SK-MEL-5 (cell line): ENCODE results near the gene LRP6. TPM values are rescaled to one million over a fixed set of nuclear protein-coding genes. Genes with fewer than 3 reads are reported as not detected.

Source experiments
- DNase-seq: peaks from one replicate; pipeline ENCODE4 v3.0.0-alpha.2; 2016; ENCODE audit warnings: low read depth, low spot score
- in situ Hi-C: cut with HindIII; loops from 2 replicates; pipeline ENCODE4 v1.10.0; 2016; ENCODE audit warnings: low sequenced_read_pairs, high pct_unique_total_duplicates, low pct_unique_long_range_greater_than_20kb
- small RNA-seq, 2 experiments: library from RNA; depleted of rRNA; stranded (forward); fragments of <200 nt; gene quantifications; one replicate each; pipeline ENCODE3, GENCODE V24; 2014
- total RNA-seq: library from RNA; depleted of rRNA; stranded (reverse); fragments of >200 nt; shearing (Covaris generic); gene quantifications from 2 replicates; pipeline ENCODE4 v1.2.3, GENCODE V29; 2014; rRNA removed

The LRP6 gene
- total RNA-seq, 1 experiment from 2014 or later, result 38.1 TPM

- in situ Hi-C loops, result no loop called here
- no peak for DNase-seq
Observed at GRCh38 chr12:12079291-12079690, 187.6 kb downstream of the LRP6 start.

DNA sequence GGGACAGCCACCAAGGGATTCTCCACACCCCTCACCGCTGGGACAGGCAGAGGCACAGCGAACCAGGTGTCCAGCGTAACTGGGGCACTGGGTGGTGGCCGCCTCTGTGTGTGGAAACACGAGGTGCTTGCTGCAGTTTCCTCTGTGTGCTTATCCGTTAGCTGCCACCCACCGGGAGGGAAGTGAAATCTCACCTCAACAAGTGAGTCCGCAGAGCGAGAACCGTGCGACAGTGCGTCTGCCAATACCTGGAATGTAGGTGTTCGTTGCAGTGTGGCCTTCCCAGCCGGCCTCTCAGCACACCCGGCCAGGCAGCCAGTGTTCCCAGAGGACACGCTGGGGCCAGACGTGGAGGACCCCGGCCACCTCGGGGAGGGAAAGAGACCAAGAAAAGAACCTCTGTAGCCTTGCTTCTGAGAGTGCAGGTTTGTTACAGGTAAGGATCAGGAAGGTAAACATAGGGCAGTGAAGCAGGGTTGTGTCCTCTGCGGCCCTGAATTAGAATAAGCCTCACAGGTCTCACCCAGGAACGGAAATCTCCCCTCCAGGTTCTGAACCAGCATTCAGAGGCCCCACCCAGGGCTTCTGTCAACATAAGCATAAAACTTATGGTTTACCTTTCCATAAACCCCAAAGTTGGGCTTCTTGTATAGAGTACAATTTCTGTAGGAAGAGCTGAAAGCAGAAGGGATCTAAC is 194.6 kb downstream of the LRP6 start:
- DNase-seq, result no peak
- in situ Hi-C loops, result no loop called here

DNA sequence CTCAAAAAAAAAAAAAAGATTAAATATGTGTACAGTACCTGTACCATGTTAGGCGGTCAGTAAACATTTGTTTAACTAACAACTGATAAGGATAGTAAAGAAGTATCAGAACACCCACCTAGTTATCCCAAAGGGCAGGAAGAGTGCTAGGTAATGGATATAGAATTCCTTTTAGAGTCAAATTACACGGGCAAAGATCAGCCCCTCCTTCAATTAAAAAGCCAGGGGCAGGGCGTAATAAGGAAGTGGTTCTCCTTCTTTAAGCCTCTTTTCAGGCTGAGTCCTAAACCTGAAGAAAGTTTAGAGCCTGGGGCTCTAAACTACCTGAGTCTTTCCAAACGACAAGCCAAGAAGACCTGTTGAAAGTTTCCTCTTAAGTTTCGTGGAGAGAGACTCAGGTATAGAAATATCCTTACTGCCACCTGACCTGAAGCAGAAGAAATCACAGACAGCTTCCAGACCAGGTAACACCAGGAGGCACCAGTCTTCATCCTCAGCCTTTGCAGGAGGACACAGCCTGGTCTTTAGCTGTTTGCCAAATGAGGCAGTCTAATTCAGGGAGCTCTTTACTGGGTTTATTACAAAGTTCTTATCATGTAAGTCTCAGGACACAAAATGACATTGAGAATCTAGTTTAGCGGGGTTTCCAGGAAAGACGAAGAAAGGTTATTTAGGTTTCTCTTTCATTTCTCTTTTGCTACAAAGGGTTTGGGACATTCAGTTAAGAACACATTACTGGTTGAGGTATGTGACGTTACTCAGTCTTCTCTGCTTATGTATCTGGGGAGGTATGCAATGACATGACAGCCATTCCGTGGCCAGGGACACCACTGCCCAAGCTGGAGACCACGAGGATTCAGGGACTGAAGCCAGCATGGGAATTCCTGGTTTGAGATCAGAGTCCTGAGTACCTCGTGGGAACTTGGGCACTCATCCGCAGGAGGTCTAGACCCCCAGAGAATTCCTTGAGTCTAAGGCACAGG is 195.9 kb downstream of the LRP6 start, which contains the start of gene BCL2L14:
BCL2L14 (plus strand) TSS at position 266 of the 983 bp plus-strand sequence. CDS start 8,367 bp downstream, outside the sequence.
- in situ Hi-C loops, result no loop called here
- DNase-seq, result no peak

- DNase-seq, result no peak
- in situ Hi-C loops, result no loop called here
Observed at GRCh38 chr12:12069821-12070548, 196.9 kb downstream of the LRP6 start.

- DNase-seq, result no peak
- in situ Hi-C loops, result no loop called here
Observed at GRCh38 chr12:12068751-12069150, 198.1 kb downstream of the LRP6 start.

Small RNAs within 50 kb of the gene (small RNA-seq; reads per million reads assigned to genes)
- gene RNU6-318P (0 reads per million in 2 experiments), gene RNU6-545P (0 to 0.02 reads per million in 2 experiments)

Other genes with a start within 250 kb of the LRP6 start
- not detected in 2 replicates for gene BCL2L14, start 196.1 kb downstream of the LRP6 start, total RNA-seq
- 13.6 and 14.9 TPM in 2 replicates for gene MANSC1, start 83.2 kb upstream of the LRP6 start, total RNA-seq
- 13.2 and 17.2 TPM in 2 replicates for gene BORCS5, start 90.0 kb upstream of the LRP6 start, total RNA-seq